Gastrocnemius medialis (tissue), 4 donors: ENCODE results near the gene SH2D4B. TPM values are rescaled to one million over a fixed set of nuclear protein-coding genes. Genes with fewer than 3 reads are reported as not detected.

Source experiments
- ATAC-seq, 2 donors: fragments of 150-250 bp; one replicate each; pipeline ENCODE4 v1.9.1; 2016
- DNase-seq, 2 donors: peaks; one replicate each; pipeline ENCODE4 v3.0.0-alpha.2; 2019
- H3K27ac ChIP-seq, 4 donors: fragments of 200-600 bp; sonication (generic); 1 replicate in 1 of 4; 2 replicates in 3 of 4; pipeline ENCODE4 v1.5.1; 2016 to 2018; ENCODE audit warnings: mild to moderate bottlenecking in 2 of 4, moderate library complexity in 1 of 4
- H3K27me3 ChIP-seq, 3 donors: fragments of 200-600 bp; sonication (generic) in 2 of 3; 1 replicate in 1 of 3; 2 replicates in 2 of 3; pipeline versions ENCODE4 v1.5.1 to v1.6.0; 2016 to 2019; ENCODE audit warnings: mild to moderate bottlenecking in 1 of 3, moderate library complexity in 1 of 3
- H3K36me3 ChIP-seq, 2 donors: fragments of 200-600 bp; sonication (generic) in 1 of 2; one replicate each; pipeline ENCODE4 v1.5.1; 2017 to 2018
- H3K4me1 ChIP-seq, 2 donors: fragments of 200-600 bp; sonication (generic) in 1 of 2; one replicate each; pipeline ENCODE4 v1.5.1; 2016 to 2017; ENCODE audit warnings: mild to moderate bottlenecking in 2 of 2
- H3K4me3 ChIP-seq, 4 donors: fragments of 200-600 bp; sonication (generic) in 3 of 4; 1 replicate in 1 of 4; 2 replicates in 3 of 4; pipeline ENCODE4 v1.5.1; 2016 to 2019; ENCODE audit warnings: mild to moderate bottlenecking in 2 of 4
- H3K9me3 ChIP-seq, 3 donors: fragments of 200-600 bp; sonication (generic) in 2 of 3; 1 replicate in 1 of 3; 2 replicates in 2 of 3; pipeline ENCODE4 v1.5.1; 2016 to 2019
- POLR2A ChIP-seq, 2 donors: fragments of 450-650 bp; IDR thresholded peaks; one replicate each; pipeline ENCODE4 v1.6.1; 2017; ENCODE audit warnings: antibody characterized with exemption in 2 of 2, mild to moderate bottlenecking in 2 of 2, moderate library complexity in 2 of 2
- in situ Hi-C, 4 donors: fragments of 200-750 bp; cut with MboI; loops; one replicate each; pipeline versions ENCODE4 v1.15.0 to v1.8.0; 2017; ENCODE audit warnings: low sequenced_read_pairs in 4 of 4
- intact Hi-C: fragments of 100-400 bp; cut with DNase I; formaldehyde crosslinking; loops from one replicate; pipeline ENCODE4 v1.15.1; 2023; ENCODE audit warnings: low total_unique reads
- total RNA-seq, 4 donors: library from RNA; depleted of rRNA; stranded (reverse); fragments of >200 nt; gene quantifications; one replicate each; pipeline versions ENCODE4 v1.1.0 to v1.2.3, GENCODE V29; 2016
- TF ChIP-seq, protein P1 (sequence below), 5 experiments: fragments of 450-650 bp in 3 of 5; fragments of 200-600 bp in 2 of 5; sonication (generic) in 2 of 5; IDR thresholded peaks in 4 of 5; conservative IDR thresholded peaks in 1 of 5; 1 replicate in 4 of 5; 2 replicates in 1 of 5; pipeline ENCODE4 v1.5.1; 2016 to 2019; ENCODE audit warnings: antibody characterized with exemption in 5 of 5, mild to moderate bottlenecking in 3 of 5, moderate library complexity in 3 of 5

Gene SH2D4B
- total RNA-seq, 4 donors from 2014 or later, result not detected

GRCh38 chr10:80609331-80609730 lies 71.6 kb downstream of the SH2D4B start:
- Histone ChIP-seq H3K9me3 (no peaks in the 10 kb centered on the region), H3K27me3 (no peaks in the 10 kb centered on the region), H3K36me3 (no peaks in the 10 kb centered on the region), H3K4me3 (no peak overlapping the region), H3K27ac (no peak overlapping the region), H3K4me1 (no peaks in the 10 kb centered on the region)
- no peak for TF ChIP-seq POLR2A (IDR thresholded peaks at IDR 0.05)
- TF ChIP-seq, protein P1, sequence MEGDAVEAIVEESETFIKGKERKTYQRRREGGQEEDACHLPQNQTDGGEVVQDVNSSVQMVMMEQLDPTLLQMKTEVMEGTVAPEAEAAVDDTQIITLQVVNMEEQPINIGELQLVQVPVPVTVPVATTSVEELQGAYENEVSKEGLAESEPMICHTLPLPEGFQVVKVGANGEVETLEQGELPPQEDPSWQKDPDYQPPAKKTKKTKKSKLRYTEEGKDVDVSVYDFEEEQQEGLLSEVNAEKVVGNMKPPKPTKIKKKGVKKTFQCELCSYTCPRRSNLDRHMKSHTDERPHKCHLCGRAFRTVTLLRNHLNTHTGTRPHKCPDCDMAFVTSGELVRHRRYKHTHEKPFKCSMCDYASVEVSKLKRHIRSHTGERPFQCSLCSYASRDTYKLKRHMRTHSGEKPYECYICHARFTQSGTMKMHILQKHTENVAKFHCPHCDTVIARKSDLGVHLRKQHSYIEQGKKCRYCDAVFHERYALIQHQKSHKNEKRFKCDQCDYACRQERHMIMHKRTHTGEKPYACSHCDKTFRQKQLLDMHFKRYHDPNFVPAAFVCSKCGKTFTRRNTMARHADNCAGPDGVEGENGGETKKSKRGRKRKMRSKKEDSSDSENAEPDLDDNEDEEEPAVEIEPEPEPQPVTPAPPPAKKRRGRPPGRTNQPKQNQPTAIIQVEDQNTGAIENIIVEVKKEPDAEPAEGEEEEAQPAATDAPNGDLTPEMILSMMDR (IDR thresholded peaks at IDR 0.05 in 4 of 5, conservative IDR thresholded peaks at IDR 0.05 in 1 of 5), result no peak
- intact Hi-C loops, result no loop called here
- ATAC-seq (no peak), DNase-seq (no peak)
- in situ Hi-C loops, result no loop called here

DNA sequence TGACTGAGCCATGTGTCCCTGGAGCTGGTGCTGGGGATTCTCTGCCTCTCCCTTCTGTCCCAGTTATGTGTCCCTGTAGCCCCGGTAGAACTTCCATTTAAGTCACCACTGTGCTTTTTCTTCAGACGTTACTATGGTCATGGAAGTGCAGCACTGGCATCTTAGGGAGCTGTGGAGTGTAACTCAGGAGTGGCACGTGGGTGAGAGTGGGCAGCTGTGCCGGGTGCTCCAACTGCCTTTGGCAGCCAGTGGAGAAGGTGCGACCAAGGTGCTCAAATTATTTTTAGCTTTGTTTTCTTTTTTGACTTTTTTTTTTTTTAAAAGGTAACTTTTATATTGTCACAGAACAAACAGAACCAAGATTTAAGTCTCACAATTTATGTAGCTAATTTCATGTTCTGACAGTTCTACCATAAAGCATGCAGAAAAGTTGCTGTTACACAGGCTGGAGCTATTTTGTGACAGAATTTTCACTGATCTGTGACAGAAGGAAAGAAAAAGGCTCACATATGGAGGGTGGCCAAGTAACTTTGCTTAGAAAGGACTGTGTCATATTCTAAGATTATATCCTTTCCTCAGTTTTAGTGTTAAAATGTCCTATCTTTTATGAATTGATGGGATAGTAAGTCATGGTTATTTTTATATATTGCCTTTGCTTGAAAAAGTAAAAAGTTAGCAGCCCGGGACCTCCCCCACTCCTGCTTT lies 73.9 kb downstream of the SH2D4B start:
- DNase-seq (no peak), ATAC-seq (no peak)
- intact Hi-C loops (no loop called here), in situ Hi-C loops (no loop called here)
- no peaks in the 10 kb centered on the region for H3K27me3 ChIP-seq
- TF ChIP-seq, protein P1 (IDR thresholded peaks at IDR 0.05 in 4 of 5, conservative IDR thresholded peaks at IDR 0.05 in 1 of 5), result no peak
- no peak for TF ChIP-seq POLR2A (IDR thresholded peaks at IDR 0.05)
- no peaks in the 10 kb centered on the region for H3K36me3 ChIP-seq
- H3K9me3 ChIP-seq, result no peaks in the 10 kb centered on the region
- no peaks in the 10 kb centered on the region for H3K4me1 ChIP-seq
- H3K4me3 ChIP-seq, result no peak overlapping the region
- no peak overlapping the region for H3K27ac ChIP-seq

DNA sequence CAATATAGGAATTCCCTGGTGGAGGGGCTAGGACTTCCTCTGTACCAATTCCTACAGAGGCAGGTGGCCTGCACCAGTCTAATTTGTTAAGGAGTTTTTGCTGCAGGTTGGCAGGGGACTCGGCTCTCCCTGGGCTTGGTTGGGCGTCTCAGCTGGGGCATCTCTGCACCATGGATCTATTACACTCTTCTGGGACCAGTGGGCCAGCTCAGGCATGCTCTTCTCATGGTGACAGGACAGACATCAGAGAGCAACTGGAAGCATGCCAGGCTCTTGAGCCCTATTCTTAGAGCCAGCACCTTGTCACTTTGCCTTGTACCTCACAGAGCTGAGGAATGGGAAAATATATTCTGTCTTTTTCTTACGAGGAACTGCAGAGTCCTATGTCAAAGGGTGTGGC lies 74.6 kb downstream of the SH2D4B start:
- H3K4me3 ChIP-seq, result no peak overlapping the region
- TF ChIP-seq POLR2A (IDR thresholded peaks at IDR 0.05), result no peak
- TF ChIP-seq, protein P1 (IDR thresholded peaks at IDR 0.05 in 4 of 5, conservative IDR thresholded peaks at IDR 0.05 in 1 of 5), result no peak
- DNase-seq (no peak), ATAC-seq (no peak)
- no peak overlapping the region for H3K27ac ChIP-seq
- H3K27me3 ChIP-seq, result no peaks in the 10 kb centered on the region
- no peaks in the 10 kb centered on the region for H3K4me1 ChIP-seq
- in situ Hi-C loops (no loop called here), intact Hi-C loops (no loop called here)
- H3K9me3 ChIP-seq, result no peaks in the 10 kb centered on the region
- H3K36me3 ChIP-seq, result no peaks in the 10 kb centered on the region

DNA sequence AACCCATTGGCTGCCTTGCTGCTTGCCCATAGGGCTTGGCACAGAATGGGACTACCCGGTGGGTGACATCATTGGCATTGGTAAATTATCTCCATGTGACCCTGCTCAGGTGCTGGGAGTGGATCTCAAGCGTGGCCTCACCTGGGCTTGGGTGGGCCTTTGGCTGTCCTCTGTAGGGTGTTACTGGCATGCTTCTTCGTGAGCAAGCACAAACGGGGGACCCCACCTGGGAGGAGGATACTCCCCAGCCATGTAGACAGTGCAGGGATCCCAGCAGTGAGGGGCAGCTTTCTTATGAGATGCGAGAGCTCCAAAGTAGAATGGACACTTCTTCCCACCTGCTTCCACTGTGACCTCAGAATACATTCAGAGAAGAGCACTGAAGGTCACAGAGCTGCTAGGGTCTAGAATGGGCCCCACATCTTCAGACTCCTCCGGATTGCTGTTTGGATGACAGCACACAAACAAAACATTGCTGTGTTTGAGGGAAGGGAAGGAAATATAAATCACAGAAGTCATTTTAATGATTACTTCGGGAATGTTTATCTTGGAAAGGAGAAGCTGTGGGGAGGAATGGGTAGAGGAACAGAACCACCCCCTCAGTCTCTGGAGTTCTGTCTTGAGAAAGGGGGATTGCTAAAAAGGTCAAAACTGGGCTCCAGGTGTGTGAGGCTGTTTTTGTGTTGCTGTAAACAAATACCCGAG lies 75.9 kb downstream of the SH2D4B start:
- in situ Hi-C loops, result no loop called here
- H3K9me3 ChIP-seq, result no peaks in the 10 kb centered on the region
- H3K4me3 ChIP-seq, result no peak overlapping the region
- ATAC-seq, result no peak
- H3K27ac ChIP-seq, result no peak overlapping the region
- DNase-seq, result no peak
- H3K4me1 ChIP-seq, result no peaks in the 10 kb centered on the region
- TF ChIP-seq, protein P1 (IDR thresholded peaks at IDR 0.05 in 4 of 5, conservative IDR thresholded peaks at IDR 0.05 in 1 of 5), result no peak
- no peak for TF ChIP-seq POLR2A (IDR thresholded peaks at IDR 0.05)
- no peaks in the 10 kb centered on the region for H3K36me3 ChIP-seq
- intact Hi-C loops, result no loop called here
- no peaks in the 10 kb centered on the region for H3K27me3 ChIP-seq
